ENCODE data around the gene SARM1. TPM values are rescaled to one million over a fixed set of nuclear protein-coding genes. Genes with fewer than 3 reads are reported as not detected.
A peak's percentile ranks its signal among the peaks of the same experiment; 100 is the strongest.

The SARM1 gene
- total RNA-seq, 1 donor from 2014 or later: 18.3 TPM

DNA sequence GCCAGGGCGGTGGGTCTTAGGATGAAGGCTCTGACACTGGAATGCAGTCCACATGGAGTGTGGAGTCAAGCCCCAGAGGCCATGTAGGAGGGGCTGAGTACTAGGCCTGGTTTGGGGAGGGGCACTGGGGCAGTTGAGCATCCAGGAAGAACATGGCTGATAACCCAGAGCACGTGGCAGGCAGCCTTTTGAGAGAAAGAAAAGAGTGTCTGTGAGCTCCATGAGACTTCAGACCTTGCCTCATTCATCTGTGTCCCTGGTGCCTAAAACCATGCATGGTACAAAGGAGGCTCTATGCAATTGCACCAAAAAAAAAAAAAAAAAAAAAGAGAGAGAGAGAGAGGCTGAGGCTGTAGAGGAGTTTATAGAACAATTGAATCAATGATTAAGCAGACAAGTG lies 19.9 kb downstream of the SARM1 start:
- FAIRE-seq: no peak
- DNase-seq (ENCODE audit: low spot score in 2 of 2): no peak

- FAIRE-seq (no peak), DNase-seq (ENCODE audit: low spot score in 2 of 2) (no peak)
These were observed 21.0 kb downstream of the SARM1 start for GRCh38 chr17:28392491-28392890.

- FAIRE-seq: no peak
These were observed 23.0 kb downstream of the SARM1 start for GRCh38 chr17:28394337-28395116.

DNA sequence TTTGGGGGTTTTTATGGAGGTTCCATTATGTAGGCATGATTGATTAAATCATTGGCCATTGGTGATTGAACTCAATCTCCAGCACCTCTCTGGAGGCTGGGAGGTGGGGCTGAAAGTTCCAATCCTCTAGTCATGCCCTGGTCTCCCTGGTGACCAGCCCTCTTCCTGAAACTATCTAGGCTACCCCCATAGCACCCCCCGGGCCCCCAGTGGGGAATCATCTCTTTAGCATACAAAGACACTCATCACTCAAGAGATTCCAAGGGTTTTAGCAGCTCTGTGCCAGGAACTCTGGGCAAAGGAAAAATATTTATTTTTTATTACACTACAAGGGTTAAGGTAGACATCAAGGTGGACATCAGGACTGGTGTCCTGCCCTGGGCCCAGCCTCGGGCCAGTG lies 23.9 kb downstream of the SARM1 start:
- no peak for FAIRE-seq
- no peak for DNase-seq (ENCODE audit: low spot score in 2 of 2)

More at GRCh38 chr17:28394337-28395116, 23.0 kb downstream of the SARM1 start:
- no peak for DNase-seq (ENCODE audit: low spot score in 2 of 2)

DNA sequence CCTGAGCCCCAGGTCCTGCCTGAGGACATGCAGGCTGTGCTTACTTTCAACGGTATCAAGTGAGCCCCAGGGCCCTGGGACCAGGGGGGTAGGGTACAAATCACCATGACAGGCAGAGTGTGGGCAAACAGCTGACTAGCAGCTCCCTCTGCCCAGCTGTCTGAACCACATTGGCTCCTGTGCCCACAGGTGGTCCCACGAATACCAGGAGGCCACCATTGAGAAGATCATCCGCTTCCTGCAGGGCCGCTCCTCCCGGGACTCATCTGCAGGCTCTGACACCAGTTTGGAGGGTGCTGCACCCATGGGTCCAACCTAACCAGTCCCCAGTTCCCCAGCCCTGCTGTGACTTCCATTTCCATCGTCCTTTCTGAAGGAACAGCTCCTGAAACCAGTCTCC lies 24.5 kb downstream of the SARM1 start:
- FAIRE-seq (no peak), DNase-seq (ENCODE audit: low spot score in 2 of 2) (no peak)

DNA sequence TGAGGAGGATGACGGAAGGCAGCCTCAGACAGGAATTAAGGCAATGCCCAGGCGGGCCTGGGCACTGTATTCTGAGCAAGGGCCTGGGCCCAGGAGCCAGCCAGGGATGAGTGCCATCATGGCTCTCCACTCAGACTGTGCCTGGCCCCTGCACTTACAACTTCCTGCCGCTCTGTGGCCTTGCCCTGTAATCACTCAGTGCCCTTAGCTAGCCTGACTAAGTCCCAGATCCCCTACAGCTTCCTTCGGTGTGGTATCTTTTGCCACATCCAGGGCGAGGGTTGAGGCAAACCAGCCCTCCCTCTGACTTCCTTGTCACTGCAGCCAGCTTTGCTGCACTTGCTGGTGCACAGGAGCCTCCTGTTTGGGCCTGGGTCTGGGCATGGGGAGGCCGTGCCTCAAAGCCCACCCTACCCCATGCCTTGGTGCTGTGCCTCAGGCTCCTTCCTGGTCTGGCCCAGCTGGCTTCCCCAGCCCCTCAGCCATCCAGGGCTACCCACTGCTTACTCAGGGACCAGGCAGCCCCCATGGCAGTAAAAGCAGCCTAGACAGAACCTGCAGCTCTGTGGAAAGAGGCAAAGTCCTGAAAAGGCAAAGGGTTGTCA lies 25.2 kb downstream of the SARM1 start:
- FAIRE-seq (no peak), DNase-seq (ENCODE audit: low spot score in 2 of 2) (no peak)

- no peak for FAIRE-seq
- no peak for DNase-seq (ENCODE audit: low spot score in 2 of 2)
These were observed 25.8 kb downstream of the SARM1 start for GRCh38 chr17:28397275-28397674.

GRCh38 chr17:28397687-28398279 lies 26.3 kb downstream of the SARM1 start:
- FAIRE-seq (no peak), DNase-seq (ENCODE audit: low spot score in 2 of 2) (no peak)

DNA sequence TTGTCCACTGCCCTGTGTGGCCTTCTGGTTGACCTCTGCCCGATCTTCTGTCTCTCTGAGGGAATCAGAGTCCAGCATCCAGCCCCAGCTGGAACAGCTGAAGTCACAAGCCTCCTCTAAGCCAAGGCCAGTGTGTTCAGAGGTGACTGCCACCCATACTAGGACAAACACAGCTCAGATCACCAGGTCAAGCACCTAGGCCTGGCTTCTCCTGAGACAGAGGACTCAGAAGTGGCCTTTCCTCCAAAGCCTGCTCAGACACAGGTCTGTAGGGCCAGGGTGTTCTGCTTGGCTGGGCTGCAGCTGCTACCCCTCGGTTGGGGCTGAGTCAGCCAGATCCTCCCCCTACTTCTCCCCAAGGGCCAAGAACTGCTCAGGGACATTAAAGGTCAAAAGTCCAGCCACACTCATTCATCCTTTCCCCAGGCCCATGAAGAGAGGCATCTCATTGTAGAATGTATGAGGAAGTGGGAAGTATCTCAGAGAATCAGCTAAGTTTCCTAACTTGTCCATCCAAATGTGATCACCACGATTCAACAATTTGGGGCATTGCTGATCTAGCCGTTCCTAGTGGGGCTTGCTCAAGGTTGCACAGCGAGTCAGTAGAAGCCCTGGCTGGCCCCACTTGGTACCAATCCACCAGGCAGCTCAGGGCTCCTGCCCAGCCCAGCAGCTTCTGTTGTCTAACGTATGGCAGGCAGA lies 26.9 kb downstream of the SARM1 start:
- DNase-seq (ENCODE audit: low spot score in 2 of 2): no peak
- no peak for FAIRE-seq

GRCh38 chr17:28399808-28400207 lies 28.3 kb downstream of the SARM1 start:
- FAIRE-seq (no peak), DNase-seq (ENCODE audit: low spot score in 2 of 2) (no peak)

- FAIRE-seq (no peak), DNase-seq (ENCODE audit: low spot score in 2 of 2) (no peak)
These were observed 30.7 kb downstream of the SARM1 start for GRCh38 chr17:28402224-28402630.

DNA sequence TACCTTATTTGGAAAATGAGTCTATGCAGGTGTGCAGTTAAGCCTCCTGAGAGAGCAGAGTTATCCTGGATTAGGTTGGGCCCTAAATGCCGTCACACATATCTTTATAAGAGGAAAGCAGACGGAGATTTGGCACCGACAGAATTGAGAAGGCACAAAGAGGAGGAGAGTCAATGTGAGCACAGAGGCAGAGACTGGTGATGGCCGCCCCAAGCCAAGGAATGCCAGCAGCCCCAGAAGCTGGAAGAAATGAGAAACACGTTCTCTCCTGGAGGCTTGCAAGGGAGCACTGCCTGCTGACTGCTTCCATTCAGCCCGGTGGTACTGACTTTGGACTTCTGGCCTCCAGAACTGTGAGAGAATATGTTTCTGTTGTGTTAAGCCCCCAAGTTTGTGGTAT lies 31.4 kb downstream of the SARM1 start:
- no peak for DNase-seq (ENCODE audit: low spot score in 2 of 2)
- no peak for FAIRE-seq

- FAIRE-seq: no peak
- DNase-seq (ENCODE audit: low spot score in 2 of 2): no peak
These were observed 32.5 kb downstream of the SARM1 start for GRCh38 chr17:28404007-28404406.

GRCh38 chr17:28404461-28404811 lies 32.9 kb downstream of the SARM1 start:
- FAIRE-seq (no peak), DNase-seq (ENCODE audit: low spot score in 2 of 2) (no peak)

DNA sequence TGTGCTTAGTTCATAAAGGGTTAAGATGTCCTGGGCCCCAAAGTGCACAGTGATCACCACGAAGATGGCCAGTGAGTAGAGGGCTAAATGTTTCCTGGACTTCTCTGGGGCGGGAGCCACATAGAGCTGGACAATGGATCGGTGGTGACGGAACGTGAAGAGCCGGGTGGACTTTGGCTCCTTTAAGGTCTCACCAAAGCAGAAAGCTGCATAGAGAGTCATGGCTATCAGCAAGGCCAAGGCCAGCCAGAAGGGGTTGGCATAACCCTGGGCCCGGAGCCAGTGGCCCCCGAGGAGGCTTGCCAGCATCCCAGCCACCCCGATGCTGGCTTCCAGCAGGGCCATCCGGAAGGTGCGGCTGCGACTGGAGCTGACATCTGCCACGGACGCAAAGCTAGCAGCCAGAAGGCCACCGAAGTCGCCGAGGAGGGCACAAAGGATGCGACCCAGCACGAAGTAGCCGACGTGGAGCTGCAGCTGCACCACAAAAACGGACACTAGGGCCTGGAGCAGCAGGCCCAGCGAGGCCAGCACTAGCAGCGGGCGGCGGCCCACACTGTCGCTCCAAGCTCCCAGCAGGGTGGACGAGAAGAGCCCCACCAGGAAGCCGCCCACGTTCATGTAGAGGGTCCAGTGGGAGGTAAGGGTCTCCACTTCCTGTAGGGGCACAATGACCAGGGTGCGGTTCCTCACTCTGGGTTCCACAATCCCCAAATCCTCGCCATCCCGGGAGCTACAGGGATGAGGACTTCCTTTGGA lies 33.5 kb downstream of the SARM1 start:
- FAIRE-seq (no peak), DNase-seq (ENCODE audit: low spot score in 2 of 2) (peak in 1 of 2 donors; percentile 40)

DNA sequence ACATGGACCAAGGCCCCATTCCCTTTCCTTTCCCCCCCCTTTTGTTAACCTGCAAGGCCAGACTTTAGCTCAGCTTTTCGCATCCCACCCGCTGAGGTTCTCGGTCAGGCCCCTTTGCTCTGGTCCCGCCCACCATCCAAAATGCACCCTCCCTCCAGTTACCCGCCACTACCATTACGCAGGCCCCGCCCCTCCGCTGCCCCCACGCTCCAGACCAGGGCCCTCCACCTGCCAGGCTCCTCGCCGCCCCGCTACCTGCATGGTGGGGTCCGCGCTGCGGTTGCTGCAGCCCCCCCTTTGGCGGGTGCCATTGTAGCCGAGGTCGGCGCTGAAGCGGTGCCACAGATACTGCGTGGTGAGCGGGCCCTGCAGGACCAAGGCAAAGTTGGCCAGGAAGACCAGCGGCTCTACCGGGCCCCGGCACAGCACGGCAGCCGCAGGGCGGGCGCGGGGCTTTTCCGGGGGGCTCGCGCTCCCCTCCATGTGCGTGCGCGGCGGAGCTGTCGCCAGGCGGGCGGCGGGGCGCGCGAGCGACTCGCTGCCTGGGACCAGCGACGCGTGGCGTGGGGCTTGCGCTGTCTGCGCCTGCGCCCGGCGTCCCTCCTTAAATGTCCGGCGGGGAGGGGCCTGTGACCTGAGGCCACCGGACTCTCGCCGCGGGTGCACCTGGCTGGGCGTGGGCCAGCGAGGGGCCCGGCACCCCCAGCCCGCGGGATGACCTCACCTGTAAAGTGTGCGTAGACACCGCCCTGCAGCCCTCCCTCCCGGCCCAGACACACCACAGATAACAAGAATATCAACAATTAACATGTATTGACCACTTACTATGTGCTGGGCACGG lies 34.4 kb downstream of the SARM1 start, which contains the start of gene SLC46A1:
TSS of gene SLC46A1 (minus strand) at position 581 of the 841 bp plus-strand sequence. CDS start at position 483, 98 bp downstream.
- peak; percentile 69 to 76 for DNase-seq (ENCODE audit: low spot score in 2 of 2)

DNA sequence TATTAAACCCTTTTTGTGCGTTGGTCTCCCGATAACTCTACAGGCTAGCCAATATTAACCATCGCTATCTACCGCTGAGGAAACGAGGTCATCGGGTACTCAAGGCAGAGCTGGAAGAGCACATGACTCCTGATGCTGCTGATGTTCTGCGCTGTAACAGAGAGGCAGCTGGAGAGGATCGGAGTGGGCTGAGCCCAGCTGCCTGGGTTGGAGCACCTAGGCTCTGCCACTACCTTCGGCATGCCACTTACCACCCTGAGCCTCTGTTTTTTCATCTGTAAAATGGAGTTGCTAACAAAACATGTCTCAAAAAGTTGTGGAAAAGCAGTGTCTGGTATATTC lies 35.0 kb downstream of the SARM1 start:
- DNase-seq (ENCODE audit: low spot score in 2 of 2) (no peak), FAIRE-seq (no peak)

More for the DNA sequence above, 34.4 kb downstream of the SARM1 start, which contains the start of gene SLC46A1:
- no peak for FAIRE-seq

DNA sequence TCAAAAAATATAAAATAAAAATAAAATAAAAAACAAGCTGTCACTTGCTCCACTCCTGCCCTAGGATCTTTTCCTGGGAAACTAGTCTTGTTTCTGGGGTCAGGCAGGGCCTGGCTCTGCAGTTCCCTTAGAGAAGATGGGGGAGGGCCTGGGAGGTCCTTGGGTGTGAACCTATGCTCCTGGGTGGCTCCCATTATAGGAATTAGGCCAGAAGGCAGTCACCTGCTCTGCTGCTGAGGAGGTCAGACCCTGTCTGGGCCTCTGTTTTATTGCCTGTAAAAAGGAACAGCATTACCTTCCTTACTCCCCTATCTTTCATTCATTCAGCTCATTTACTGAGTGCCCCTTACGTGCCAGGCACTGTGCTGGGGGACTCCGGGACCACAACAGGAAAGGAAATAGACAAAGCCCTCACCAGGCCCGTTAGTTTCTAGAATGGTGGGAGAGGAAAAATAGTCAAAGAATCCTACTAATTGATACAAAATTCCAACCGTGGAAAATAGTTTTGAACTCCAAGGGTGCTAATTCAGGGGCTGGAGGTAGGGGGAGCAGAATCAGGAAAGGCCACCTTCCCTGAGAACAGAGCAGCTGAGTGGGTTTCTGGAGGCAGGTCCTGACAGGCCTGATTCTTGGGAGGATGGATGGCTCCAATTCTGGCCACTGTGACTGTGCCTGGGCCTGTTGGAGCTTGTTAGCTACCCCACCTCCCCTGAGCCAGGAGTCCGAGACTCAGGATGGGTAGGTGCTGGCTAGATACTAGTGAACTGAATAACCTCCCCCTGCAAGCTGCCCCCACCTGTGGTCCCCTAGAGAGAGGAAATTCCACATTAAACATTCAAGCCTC lies 35.9 kb downstream of the SARM1 start:
- no peak for DNase-seq (ENCODE audit: low spot score in 2 of 2)
- no peak for FAIRE-seq

GRCh38 chr17:28407974-28408306 lies 36.4 kb downstream of the SARM1 start:
- FAIRE-seq (no peak), DNase-seq (ENCODE audit: low spot score in 2 of 2) (no peak)

Measured in frontal cortex (tissue), 4 donors.